Activated T-helper 1 cell treated with anti-CD3 and anti-CD28 coated beads, Interleukin-12 subunit alpha, Interleukin-12 subunit beta, Interleukin-2, Interleukin-4 antibody, amounts not matched to agents 30 ng/mL and 10 ng/mL and 1 ng/mL, durations not matched to agents 14 hours and 24 hours and 36 hours (primary cell): ENCODE measurements around the gene ARMH2. TPM values are rescaled to one million over a fixed set of nuclear protein-coding genes. Genes with fewer than 3 reads are reported as not detected.
A peak's percentile ranks its signal among the peaks of the same experiment; 100 is the strongest.
"Not testable (repeated sequence)": the region's sequence is repeated elsewhere in the genome, so short reads cannot be mapped to it uniquely, and the experiment has no call there.

Experiments used
- DNase-seq: peaks from one replicate; pipeline ENCODE4 v3.0.0; 2021; ENCODE audit warnings: low spot score
- H3K27ac Mint-ChIP-seq: one replicate; pipeline ENCODE4 v1.8.0; 2021; ENCODE audit warnings: mild to moderate bottlenecking, mixed read lengths
- H3K27me3 Mint-ChIP-seq: one replicate; pipeline ENCODE4 v1.8.0; 2022; ENCODE audit warnings: mild to moderate bottlenecking, moderate library complexity, mixed read lengths; ENCODE audit not compliant: insufficient read depth
- H3K36me3 Mint-ChIP-seq: one replicate; pipeline ENCODE4 v1.8.0; 2021; ENCODE audit warnings: low read depth, mixed read lengths
- H3K4me1 Mint-ChIP-seq: one replicate; pipeline ENCODE4 v1.8.0; 2021; ENCODE audit warnings: low read depth, mixed read lengths
- H3K4me3 Mint-ChIP-seq: one replicate; pipeline ENCODE4 v1.8.0; 2021; ENCODE audit warnings: mild to moderate bottlenecking, moderate library complexity, mixed read lengths
- H3K9me3 Mint-ChIP-seq: one replicate; pipeline ENCODE4 v1.8.0; 2021; ENCODE audit warnings: mixed read lengths
- intact Hi-C: fragments of 100-400 bp; cut with micrococcal nuclease; formaldehyde crosslinking; loops from one replicate; pipeline ENCODE4 v1.15.1; 2024
- total RNA-seq: library from RNA; stranded (reverse); gene quantifications from 2 replicates; pipeline ENCODE4 v1.2.3, GENCODE V29; 2022

The ARMH2 gene
- total RNA-seq, 1 donor from 2014 or later: not detected

- H3K27me3 Mint-ChIP-seq, H3K36me3 Mint-ChIP-seq, DNase-seq, H3K4me1 Mint-ChIP-seq, H3K4me3 Mint-ChIP-seq, H3K27ac Mint-ChIP-seq, intact Hi-C loops: not testable (repeated sequence)
- peaks cover 14% of the 10 kb centered on the region for H3K9me3 Mint-ChIP-seq
These were observed 44.3 kb downstream of the ARMH2 start for GRCh38 chr6:24754378-24754777.

GRCh38 chr6:24753545-24753944 lies 45.2 kb downstream of the ARMH2 start:
- Mint-ChIP-seq H3K4me3 (no peak overlapping the region), H3K36me3 (peaks cover 1% of the 10 kb centered on the region), H3K27me3 (peaks cover 4% of the 10 kb centered on the region), H3K9me3 (peaks cover 14% of the 10 kb centered on the region), H3K27ac (no peak overlapping the region), H3K4me1 (no peaks in the 10 kb centered on the region)
- DNase-seq: no peak
- intact Hi-C loops: no loop called here

GRCh38 chr6:24752917-24753492 lies 45.7 kb downstream of the ARMH2 start:
- Mint-ChIP-seq H3K27ac (peak overlapping the region; percentile 31), H3K36me3 (peaks cover 1% of the 10 kb centered on the region), H3K9me3 (peaks cover 14% of the 10 kb centered on the region), H3K4me1 (no peaks in the 10 kb centered on the region), H3K27me3 (peaks cover 4% of the 10 kb centered on the region), H3K4me3 (no peak overlapping the region)
- intact Hi-C loops: no loop called here
- DNase-seq: no peak

- DNase-seq: no peak
- peaks cover 14% of the 10 kb centered on the region for H3K9me3 Mint-ChIP-seq
- intact Hi-C loops: no loop called here
- H3K27ac Mint-ChIP-seq: peak overlapping the region; percentile 31
- H3K36me3 Mint-ChIP-seq: peaks cover 1% of the 10 kb centered on the region
- peaks cover 4% of the 10 kb centered on the region for H3K27me3 Mint-ChIP-seq
- H3K4me1 Mint-ChIP-seq: no peaks in the 10 kb centered on the region
- H3K4me3 Mint-ChIP-seq: no peak overlapping the region
These were observed 46.2 kb downstream of the ARMH2 start for GRCh38 chr6:24752503-24752902.

GRCh38 chr6:24750878-24751277 lies 47.8 kb downstream of the ARMH2 start:
- H3K4me1 Mint-ChIP-seq, H3K27ac Mint-ChIP-seq, DNase-seq, intact Hi-C loops, H3K36me3 Mint-ChIP-seq, H3K27me3 Mint-ChIP-seq, H3K4me3 Mint-ChIP-seq: not testable (repeated sequence)
- peaks cover 14% of the 10 kb centered on the region for H3K9me3 Mint-ChIP-seq

- peaks cover under 1% of the 10 kb centered on the region for H3K4me1 Mint-ChIP-seq
These were observed 49.4 kb downstream of the ARMH2 start for GRCh38 chr6:24749297-24749696.

More at GRCh38 chr6:24749297-24749696, 49.4 kb downstream of the ARMH2 start:
- Mint-ChIP-seq H3K9me3 (peaks cover 11% of the 10 kb centered on the region), H3K36me3 (peaks cover 4% of the 10 kb centered on the region), H3K27me3 (peaks cover 2% of the 10 kb centered on the region), H3K27ac (no peak overlapping the region), H3K4me3 (no peak overlapping the region)
- DNase-seq: no peak
- intact Hi-C loops: no loop called here

Other genes with a start within 250 kb of the ARMH2 start
- gene KIAA0319, start 152.7 kb downstream of the ARMH2 start, total RNA-seq: not detected in 2 replicates
- gene TDP2, start 132.0 kb downstream of the ARMH2 start, total RNA-seq: 46.1 and 47.4 TPM in 2 replicates
- gene ACOT13, start 131.8 kb downstream of the ARMH2 start, total RNA-seq: 27.0 and 27.4 TPM in 2 replicates
- gene C6orf62, start 79.8 kb downstream of the ARMH2 start, total RNA-seq: 109 TPM in 2 replicates
- gene GMNN, start 24.0 kb downstream of the ARMH2 start, total RNA-seq: 80.8 and 83.5 TPM in 2 replicates
- 30.8 and 31.1 TPM in 2 replicates for gene RIPOR2, start 137.0 kb upstream of the ARMH2 start, total RNA-seq